A673 (cell line): ENCODE data around the gene MYO1D. TPM values are rescaled to one million over a fixed set of nuclear protein-coding genes. Genes with fewer than 3 reads are reported as not detected.

Experiments used
- BruUV-seq: library from RNA; stranded (reverse); fragments of 400-500 nt; replicated peaks from 2 replicates; lab custom pipeline; 2021; lab: Mats Ljungman, UMichigan
- CTCF ChIA-PET: fragments of 300-600 bp; sonication (Branson Sonifier 250); formaldehyde crosslinking; loops from one replicate; lab custom pipeline; 2022; ENCODE audit warnings: antibody characterized with exemption; lab: Charles Lee
- POLR2A ChIA-PET: fragments of 300-600 bp; sonication (Branson Sonifier 250); formaldehyde crosslinking; loops from one replicate; lab custom pipeline; 2022; ENCODE audit warnings: antibody characterized with exemption; ENCODE audit not compliant: low non-redundant PET; lab: Charles Lee
- DNase-seq: peaks from one replicate; pipeline ENCODE4 v3.0.0-alpha.2; 2015; ENCODE audit warnings: low spot score
- H3K27ac ChIP-seq: fragments of 200-600 bp; sonication (generic); 2 replicates; pipeline ENCODE4 v1.5.1; 2016; ENCODE audit warnings: mixed run types, low read depth, mild to moderate bottlenecking, mixed read lengths, antibody characterized with exemption, low read length; ENCODE audit not compliant: poor library complexity, severe bottlenecking
- H3K27me3 ChIP-seq: fragments of 200-600 bp; sonication (generic); replicated peaks from 2 replicates; pipeline ENCODE4 v1.6.1; 2017; ENCODE audit warnings: mixed run types, low read depth, mild to moderate bottlenecking, mixed read lengths, antibody characterized with exemption, low read length; ENCODE audit not compliant: insufficient read depth, poor library complexity
- H3K36me3 ChIP-seq: fragments of 200-600 bp; sonication (generic); 2 replicates; pipeline ENCODE4 v1.6.1; 2016; ENCODE audit warnings: mixed run types, mild to moderate bottlenecking, mixed read lengths, antibody characterized with exemption, low read length; ENCODE audit not compliant: insufficient read depth, poor library complexity, severe bottlenecking
- H3K4me1 ChIP-seq: fragments of 200-600 bp; sonication (generic); 2 replicates; pipeline ENCODE4 v1.6.1; 2017; ENCODE audit warnings: mixed run types, mild to moderate bottlenecking, mixed read lengths, antibody characterized with exemption, low read length; ENCODE audit not compliant: insufficient read depth, poor library complexity, severe bottlenecking
- H3K4me3 ChIP-seq: fragments of 200-600 bp; sonication (generic); 2 replicates; pipeline ENCODE4 v1.5.1; 2016; ENCODE audit warnings: low read depth, mixed run types, mild to moderate bottlenecking, mixed read lengths, low read length; ENCODE audit not compliant: poor library complexity, severe bottlenecking
- H3K9me3 ChIP-seq: fragments of 200-600 bp; sonication (generic); 2 replicates; pipeline ENCODE4 v1.6.1; 2016; ENCODE audit warnings: mixed run types, low read depth, mild to moderate bottlenecking, mixed read lengths, antibody characterized with exemption, low read length; ENCODE audit not compliant: poor library complexity, severe bottlenecking
- CTCF ChIP-seq: fragments of 300-800, 200-600 bp; sonication (generic); conservative IDR thresholded peaks from 2 replicates; pipeline ENCODE4 v1.5.1; 2017; ENCODE audit warnings: low read depth, mild to moderate bottlenecking, antibody characterized with exemption, low read length, moderate library complexity, mixed read lengths
- EZH2 ChIP-seq: fragments of 200-600 bp; sonication (generic); IDR thresholded peaks from 2 replicates; pipeline ENCODE4 v1.6.1; 2017; ENCODE audit warnings: borderline replicate concordance, low read depth, mild to moderate bottlenecking, mixed read lengths, antibody characterized with exemption, low read length; ENCODE audit not compliant: poor library complexity, severe bottlenecking
- intact Hi-C: fragments of 100-400 bp; cut with micrococcal nuclease; formaldehyde crosslinking; loops from one replicate; pipeline ENCODE4 v1.10.0; 2022; ENCODE audit not compliant: unreplicated experiment
- total RNA-seq: library from RNA; stranded (reverse); gene quantifications from 2 replicates; pipeline ENCODE4 v1.2.3, GENCODE V29; 2021

The MYO1D gene
- total RNA-seq, 1 experiment from 2014 or later = 10.4 TPM

GRCh38 chr17:32608267-32608666, 268.7 kb downstream of the MYO1D start:
- no peak for TF ChIP-seq CTCF
- TF ChIP-seq EZH2 = no peak
- Histone ChIP-seq H3K4me3 (no peak overlapping the region), H3K4me1 (no peaks in the 10 kb centered on the region), H3K9me3 (no peaks in the 10 kb centered on the region), H3K27me3 (no peaks in the 10 kb centered on the region), H3K36me3 (no peaks in the 10 kb centered on the region), H3K27ac (no peak overlapping the region)
- POLR2A ChIA-PET = no interaction called here
- CTCF ChIA-PET = no interaction called here
- intact Hi-C loops = no loop called here
- no TSS peak for BruUV-seq
- DNase-seq = no peak

GRCh38 chr17:32604966-32605365, 272.0 kb downstream of the MYO1D start:
- H3K9me3 ChIP-seq = no peaks in the 10 kb centered on the region
- H3K27me3 ChIP-seq = no peaks in the 10 kb centered on the region
- TF ChIP-seq CTCF = no peak
- no peak for TF ChIP-seq EZH2
- no peaks in the 10 kb centered on the region for H3K36me3 ChIP-seq
- ChIA-PET CTCF (no interaction called here), POLR2A (no interaction called here)
- no peak overlapping the region for H3K27ac ChIP-seq
- no peak for DNase-seq
- H3K4me3 ChIP-seq = no peak overlapping the region
- no peaks in the 10 kb centered on the region for H3K4me1 ChIP-seq
- no TSS peak for BruUV-seq
- intact Hi-C loops = no loop called here

- Histone ChIP-seq H3K9me3 (no peaks in the 10 kb centered on the region), H3K4me1 (no peaks in the 10 kb centered on the region), H3K27ac (no peak overlapping the region), H3K27me3 (no peaks in the 10 kb centered on the region), H3K36me3 (no peaks in the 10 kb centered on the region), H3K4me3 (no peak overlapping the region)
- ChIA-PET CTCF (no interaction called here), POLR2A (no interaction called here)
- BruUV-seq = no TSS peak
- DNase-seq = no peak
- no peak for TF ChIP-seq EZH2
- intact Hi-C loops = no loop called here
Observed at GRCh38 chr17:32602396-32602795, 274.5 kb downstream of the MYO1D start.

- no peaks in the 10 kb centered on the region for H3K27me3 ChIP-seq
Observed at GRCh38 chr17:32601866-32602265, 275.1 kb downstream of the MYO1D start.

More at GRCh38 chr17:32601866-32602265, 275.1 kb downstream of the MYO1D start:
- Histone ChIP-seq H3K9me3 (no peaks in the 10 kb centered on the region), H3K4me1 (no peaks in the 10 kb centered on the region), H3K4me3 (no peak overlapping the region), H3K36me3 (no peaks in the 10 kb centered on the region), H3K27ac (no peak overlapping the region)
- no TSS peak for BruUV-seq
- CTCF ChIA-PET = no interaction called here
- intact Hi-C loops = no loop called here
- POLR2A ChIA-PET = no interaction called here
- TF ChIP-seq CTCF = no peak
- DNase-seq = no peak
